ENCODE data around the gene ATP23.
A peak's percentile ranks its signal among the peaks of the same experiment; 100 is the strongest.

The ATP23 gene, protein sequence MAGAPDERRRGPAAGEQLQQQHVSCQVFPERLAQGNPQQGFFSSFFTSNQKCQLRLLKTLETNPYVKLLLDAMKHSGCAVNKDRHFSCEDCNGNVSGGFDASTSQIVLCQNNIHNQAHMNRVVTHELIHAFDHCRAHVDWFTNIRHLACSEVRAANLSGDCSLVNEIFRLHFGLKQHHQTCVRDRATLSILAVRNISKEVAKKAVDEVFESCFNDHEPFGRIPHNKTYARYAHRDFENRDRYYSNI

GRCh38 chr12:57941165-57941894 is at the start of gene ATP23:
Gene ATP23, plus strand, starts transcription at chr12:57941567. Its CDS starts 135 bp downstream, at chr12:57941702.
- intact Hi-C loops (cut with DNase I): no loop called here
- peak; percentile 72 to 97 (median 91) for DNase-seq

GRCh38 chr12:57892232-57892972 is 49.0 kb upstream of the ATP23 start:
- intact Hi-C loops (cut with DNase I): no loop called here
- no peak for DNase-seq

DNA sequence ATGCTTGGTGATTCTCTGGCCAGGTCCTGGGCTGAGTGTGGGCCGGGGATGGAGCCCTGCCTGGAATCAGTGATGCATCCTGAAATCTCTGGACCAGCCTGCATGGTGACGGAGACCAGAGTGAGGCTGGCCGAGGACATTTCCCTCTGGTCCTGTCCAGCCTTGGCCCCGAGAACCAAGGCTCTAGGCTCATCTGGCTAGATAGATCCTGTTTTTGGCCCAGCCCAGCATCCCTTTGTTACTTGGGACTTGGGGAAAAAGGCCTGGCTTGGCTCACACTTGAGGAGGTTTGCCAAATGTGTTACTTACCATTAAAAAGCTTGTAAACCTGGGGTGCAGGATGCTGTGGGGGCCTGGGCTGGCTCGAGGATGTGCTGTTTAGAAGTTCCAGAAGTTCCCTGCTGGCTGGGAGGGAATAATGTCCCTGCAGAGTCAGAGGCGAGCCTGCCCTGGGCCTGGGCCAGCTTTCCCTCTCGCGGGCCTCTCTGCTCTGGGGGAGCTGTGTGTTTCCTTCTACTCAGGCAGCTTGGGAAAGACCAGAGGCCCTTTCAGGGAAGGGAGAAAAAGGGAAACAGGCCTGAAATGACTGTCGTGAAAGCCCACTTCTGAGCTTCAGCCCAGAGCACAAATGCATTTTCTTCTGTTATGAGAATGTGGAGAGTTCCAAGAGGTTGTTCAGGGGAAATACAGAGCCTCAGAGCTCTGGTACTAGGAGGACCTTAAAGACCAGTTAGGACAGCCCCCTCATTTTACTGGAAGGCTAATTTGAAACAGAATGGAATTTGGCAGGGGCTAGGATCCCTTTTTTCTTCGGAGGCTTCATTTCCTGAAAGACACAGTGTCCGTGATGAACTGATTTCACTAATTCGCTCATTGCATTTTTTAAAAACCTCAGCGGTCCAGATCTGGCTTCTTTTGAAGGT is 47.7 kb upstream of the ATP23 start:
- intact Hi-C loops (cut with DNase I): no loop called here
- peak; percentile 70 to 95 (median 86) for DNase-seq

- intact Hi-C loops (cut with DNase I): loop anchor here (5.0 kb wide), 1 partner anchor 47 kb away; the partner anchor contains the start of gene CTDSP2
These were observed 46.7 kb upstream of the ATP23 start for GRCh38 chr12:57894399-57895292.

GRCh38 chr12:57895389-57896114 is 45.8 kb upstream of the ATP23 start:
- intact Hi-C loops (cut with DNase I): loop anchor here (5.0 kb wide), 1 partner anchor 48 kb away; the partner anchor contains the start of gene CTDSP2
- DNase-seq: peak in 2 of 42 donors; percentile 41 to 54

More at GRCh38 chr12:57894399-57895292, 46.7 kb upstream of the ATP23 start:
- DNase-seq: no peak

DNA sequence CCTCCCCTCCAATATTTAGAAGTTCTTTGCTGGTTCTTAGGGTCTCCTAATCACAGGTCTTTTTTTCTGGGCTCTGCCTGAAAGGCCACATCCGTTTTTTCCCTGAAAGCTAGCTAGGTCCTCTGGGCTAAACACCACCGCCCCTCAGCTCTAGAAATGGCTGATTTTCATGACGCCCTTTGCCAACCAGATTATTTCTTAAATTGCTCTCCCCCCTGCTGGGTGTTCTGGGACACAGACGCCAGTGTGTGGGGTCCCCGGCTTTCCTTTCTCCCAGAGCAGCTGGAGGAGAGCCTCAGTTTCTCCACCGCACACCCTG is 45.3 kb upstream of the ATP23 start:
- peak in 5 of 42 donors; percentile 37 to 67 (median 46) for DNase-seq

DNA sequence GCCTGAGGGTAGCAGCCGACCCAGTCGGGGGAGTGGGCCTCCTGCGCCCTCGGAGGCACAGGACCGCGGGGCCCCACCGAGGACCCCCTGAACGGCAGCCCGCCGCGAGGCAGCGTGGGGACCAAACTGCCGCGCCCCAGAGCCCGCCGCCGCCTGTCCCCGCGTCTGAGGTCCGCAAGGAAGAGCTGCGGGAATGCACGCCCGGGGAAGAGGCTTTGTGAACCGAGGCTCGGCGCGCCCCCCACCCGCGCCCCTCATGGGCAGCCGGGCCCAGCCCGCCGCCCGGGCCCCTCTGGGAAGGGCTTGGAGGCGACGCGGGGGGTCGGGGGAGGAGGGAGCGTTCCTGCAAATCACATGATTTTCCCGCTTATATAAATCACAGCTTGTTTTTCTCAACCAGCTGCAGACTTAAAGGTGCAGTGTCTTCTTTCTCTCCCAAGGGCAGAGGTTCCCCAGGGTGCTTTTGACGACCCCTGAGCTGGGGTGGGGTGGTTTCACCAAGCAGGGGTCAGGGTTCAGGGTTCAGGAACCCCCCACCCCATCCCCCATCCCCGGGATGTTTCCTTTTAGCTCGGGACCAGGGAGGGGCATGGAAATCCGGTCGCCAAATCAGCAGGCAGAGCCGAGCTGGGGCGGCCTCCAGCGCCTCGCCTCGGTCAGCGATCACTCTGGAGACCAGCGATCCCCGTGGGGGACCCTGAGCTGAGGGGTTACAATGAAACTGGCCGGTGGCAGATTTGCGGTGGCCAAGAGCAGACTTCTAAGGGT is 44.7 kb upstream of the ATP23 start:
- DNase-seq: peak; percentile 70 to 93 (median 84)
- intact Hi-C loops (cut with DNase I): loop anchor here (5.0 kb wide), 1 partner anchor 49 kb away; the partner anchor contains the start of gene CTDSP2

More for the DNA sequence above, 45.3 kb upstream of the ATP23 start:
- intact Hi-C loops (cut with DNase I): loop anchor here (5.0 kb wide), 1 partner anchor 49 kb away; the partner anchor contains the start of gene CTDSP2

DNA sequence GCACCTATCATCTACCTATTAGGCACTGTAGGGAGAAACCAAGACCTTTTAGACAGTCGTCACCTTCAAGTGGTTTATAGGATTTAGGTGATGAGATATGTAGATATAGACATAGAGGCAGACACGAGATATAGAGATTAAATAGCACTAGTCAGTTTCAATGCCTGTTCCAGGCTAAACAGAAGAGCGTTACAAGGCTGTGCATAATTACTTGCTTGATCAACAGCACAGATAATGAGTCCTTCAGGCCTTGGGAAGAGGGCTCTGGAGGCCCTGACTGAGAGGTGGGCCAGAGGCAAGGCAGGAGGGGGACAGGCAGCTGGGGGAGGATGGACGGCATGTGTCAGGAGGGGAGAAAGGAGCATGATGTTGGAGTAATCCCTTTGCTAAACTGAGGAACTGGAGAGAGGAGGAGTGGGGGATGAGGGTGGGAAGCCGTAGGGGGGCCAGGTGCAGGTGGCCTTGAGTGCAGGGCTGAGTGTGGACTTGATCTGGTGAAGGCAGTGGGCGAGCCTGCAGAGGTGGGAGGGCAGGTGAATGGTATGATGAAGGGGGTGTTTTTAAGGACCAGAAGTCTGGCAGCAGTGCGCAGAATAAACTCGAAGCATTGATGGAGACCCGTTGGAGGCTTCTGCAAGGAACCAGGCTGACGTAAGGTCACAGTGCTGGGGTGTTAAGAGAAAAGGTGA is 43.9 kb upstream of the ATP23 start:
- no peak for DNase-seq
- intact Hi-C loops (cut with DNase I): loop anchor here (5.0 kb wide), 1 partner anchor 50 kb away; the partner anchor contains the start of gene CTDSP2

DNA sequence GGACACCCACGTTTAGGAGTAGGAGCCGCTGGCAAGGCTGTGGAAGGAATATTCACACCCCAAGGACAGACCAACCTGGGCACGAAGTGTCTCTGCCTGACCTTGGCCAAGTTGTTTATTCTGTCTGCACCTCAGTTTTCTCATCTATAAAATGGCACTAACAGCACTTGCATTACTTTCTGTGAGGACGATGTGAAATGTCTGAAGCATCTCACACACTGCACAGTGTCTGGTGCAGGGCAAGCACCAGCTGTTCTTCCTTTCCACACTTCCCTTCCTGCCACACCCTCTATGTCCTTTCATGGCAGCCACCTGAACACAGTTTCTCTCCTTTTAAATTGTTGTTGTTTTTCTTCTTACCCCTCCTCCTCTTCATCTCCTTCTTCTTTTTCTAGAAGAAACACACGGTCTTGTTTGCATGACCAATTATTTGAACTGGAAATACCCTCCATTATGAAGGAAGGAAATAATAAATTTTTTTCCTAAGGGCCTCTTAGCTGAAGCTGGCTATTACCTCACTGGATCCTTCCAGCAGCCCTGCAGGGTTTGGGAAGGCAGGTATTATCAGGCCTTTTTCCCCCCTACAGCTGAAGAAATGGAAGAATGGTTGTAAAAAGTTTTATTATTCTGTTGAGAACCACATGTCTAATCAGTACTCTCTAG is 42.9 kb upstream of the ATP23 start:
- intact Hi-C loops (cut with DNase I): loop anchor here (5.0 kb wide), 1 partner anchor 51 kb away; the partner anchor contains the start of gene CTDSP2
- DNase-seq: no peak

- intact Hi-C loops (cut with DNase I): loop anchor here (5.0 kb wide), 1 partner anchor 52 kb away; the partner anchor contains the start of gene CTDSP2
- peak in 17 of 42 donors; percentile 26 to 84 (median 52) for DNase-seq
These were observed 42.2 kb upstream of the ATP23 start for GRCh38 chr12:57899010-57899662.

GRCh38 chr12:57902478-57902969 is 38.8 kb upstream of the ATP23 start:
- DNase-seq: peak in 3 of 42 donors; percentile 24 to 61 (median 37)
- intact Hi-C loops (cut with DNase I): loop anchor here (2.0 kb wide), 1 partner anchor 122 kb away; no protein-coding TSS in a partner anchor

DNA sequence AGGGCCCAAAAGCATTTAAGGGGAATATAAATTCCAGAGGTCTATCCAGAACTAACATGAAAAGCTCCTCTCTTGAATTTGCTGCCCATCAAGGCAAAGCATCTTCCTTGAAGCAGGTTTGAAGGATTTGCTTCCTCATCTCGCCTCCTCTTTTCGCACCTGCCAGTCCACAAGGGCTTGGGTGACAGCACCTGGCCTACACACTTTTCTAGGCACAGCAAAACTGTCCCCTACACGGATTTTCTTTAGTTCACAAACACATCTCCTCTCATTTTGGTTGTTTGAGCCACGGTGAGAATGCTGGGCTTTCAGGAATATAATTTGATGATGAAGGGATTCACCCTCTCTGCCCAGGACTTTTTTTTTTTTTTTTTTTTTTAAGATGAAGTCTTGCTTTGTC is 36.9 kb upstream of the ATP23 start:
- intact Hi-C loops (cut with DNase I): no loop called here
- DNase-seq: no peak

DNA sequence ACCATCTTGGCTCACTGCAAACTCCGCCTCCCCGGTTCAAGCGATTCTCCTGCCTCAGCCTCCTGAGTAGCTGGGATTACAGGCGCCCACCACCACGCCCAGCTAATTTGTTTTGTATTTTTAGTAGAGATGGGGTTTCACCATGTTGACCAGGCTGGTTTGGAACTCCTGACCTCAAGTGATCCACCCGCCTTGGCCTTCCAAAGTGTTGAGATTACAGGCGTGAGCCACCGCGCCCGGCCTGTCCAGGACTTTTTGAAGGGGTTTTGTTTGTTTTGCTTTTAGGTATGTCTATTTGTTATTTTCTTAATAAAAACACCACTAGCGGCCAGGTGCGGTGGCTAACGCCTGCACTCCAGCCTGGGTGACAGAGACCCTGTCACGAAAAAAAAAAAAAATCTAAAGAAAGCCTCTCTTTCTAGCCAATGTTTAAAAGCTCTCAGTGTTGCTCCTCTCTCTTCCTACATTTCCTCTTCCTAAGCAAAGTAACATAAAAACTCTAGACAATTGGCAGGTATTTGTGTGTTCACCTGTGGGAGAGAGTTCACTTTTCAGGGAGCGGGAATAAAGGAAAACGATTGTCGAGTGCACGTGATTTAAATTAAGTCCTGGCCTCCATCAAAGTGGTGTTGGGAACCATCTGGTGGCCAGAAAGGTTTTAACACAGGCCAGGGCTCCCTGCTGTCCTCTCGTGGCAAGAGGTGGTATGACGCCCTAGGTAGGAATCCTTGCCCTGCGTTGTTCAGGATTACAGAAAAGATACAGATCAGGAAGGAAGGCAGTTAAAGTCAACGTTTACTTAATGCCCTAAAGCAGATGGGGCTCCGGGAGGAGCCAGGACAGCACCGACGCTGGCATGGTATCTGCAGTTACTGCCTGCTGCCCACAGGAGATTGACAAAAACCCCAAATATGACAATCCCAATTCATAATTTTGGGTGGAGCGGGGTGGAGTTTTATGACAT is 36.2 kb upstream of the ATP23 start:
- DNase-seq: peak; percentile 57 to 95 (median 88)
- intact Hi-C loops (cut with DNase I): loop anchor here (5.0 kb wide), 1 partner anchor 73 kb away; no protein-coding TSS in a partner anchor

Measured in head of caudate nucleus (tissue), 42 donors.